GM12878 (cell line): ENCODE results near the gene CXorf58. TPM values are rescaled to one million over a fixed set of nuclear protein-coding genes. Genes with fewer than 3 reads are reported as not detected.

ENCODE experiments used
- CREM ChIP-seq: IDR thresholded peaks from 2 replicates; pipeline ENCODE4 v1.6.1; 2014; ENCODE audit warnings: antibody characterized with exemption, low read depth
- MTA3 ChIP-seq: IDR thresholded peaks from 2 replicates; pipeline ENCODE4 v1.6.1; 2012; ENCODE audit warnings: low read length, inconsistent platforms, borderline replicate concordance
- NBN ChIP-seq: fragments of 450-650 bp; IDR thresholded peaks from 2 replicates; pipeline ENCODE4 v1.6.1; 2016
- POLR2A ChIP-seq: IDR thresholded peaks from 2 replicates; pipeline ENCODE4 v1.6.1; 2011; ENCODE audit warnings: low read depth, mild to moderate bottlenecking, low read length
- SMAD5 ChIP-seq: IDR thresholded peaks from 2 replicates; pipeline ENCODE4 v1.6.1; 2016; ENCODE audit warnings: antibody characterized with exemption, low read depth
- STAT3 ChIP-seq: IDR thresholded peaks from 2 replicates; pipeline ENCODE4 v1.6.1; 2011; ENCODE audit warnings: low read depth, low read length, improper control_type of control experiment
- TCF3 ChIP-seq: IDR thresholded peaks from 2 replicates; pipeline ENCODE4 v1.6.1; 2012; ENCODE audit warnings: low read depth, mild to moderate bottlenecking, low read length, borderline replicate concordance; ENCODE audit not compliant: insufficient read depth
- ZSCAN29 ChIP-seq: fragments of 450-650 bp; IDR thresholded peaks from 2 replicates; pipeline ENCODE4 v1.6.1; 2017; ENCODE audit warnings: mild to moderate bottlenecking, moderate library complexity
- polyA plus RNA-seq, 11 experiments: library from polyadenylated mRNA; depleted of rRNA in 4 of 11; unstranded in 6 of 11; stranded (reverse) in 5 of 11; fragments of >200 nt; fragmentation: Nextera tagmentation in 4 of 11; fragmentation: Illumina TruSeq in 1 of 11; extraction: Ambion mirVana in 4 of 11; extraction: Trizol in 1 of 11; gene quantifications; 1 replicate in 1 of 11; 2 replicates in 10 of 11; pipeline versions ENCODE4 v1.2.1 to v1.2.3, GENCODE V29; 2011 to 2016; ENCODE audit warnings: inconsistent platforms in 2 of 11, missing spikeins in 2 of 11, low read depth in 1 of 11
- total RNA-seq, 4 experiments: library from RNA; depleted of rRNA in 3 of 4; stranded (reverse); fragments of >200 nt in 3 of 4; fragmentation: Illumina TruSeq in 1 of 4; extraction: Trizol in 1 of 4; gene quantifications; 2 replicates each; pipeline versions ENCODE4 v1.2.1 to v1.2.3, GENCODE V29; 2013 to 2021
- TF ChIP-seq, protein P1 (sequence below): IDR thresholded peaks from 2 replicates; pipeline ENCODE4 v1.6.1; 2012; ENCODE audit warnings: mild to moderate bottlenecking, low read depth, low read length
- TF ChIP-seq, protein P2 (sequence below): fragments of 450-650 bp; IDR thresholded peaks from 2 replicates; pipeline ENCODE4 v1.6.1; 2017; ENCODE audit warnings: antibody characterized with exemption, mild to moderate bottlenecking, moderate library complexity
- TF ChIP-seq, protein P3 (sequence below): fragments of 450-650 bp; IDR thresholded peaks from 2 replicates; pipeline ENCODE4 v1.6.1; 2017; ENCODE audit warnings: mild to moderate bottlenecking, low read depth, inconsistent platforms; ENCODE audit not compliant: poor library complexity, severe bottlenecking

Gene CXorf58
- total and polyA plus RNA-seq, 10 of the 15 experiments (the other 5 are each of a cell fraction or from before 2014, with no cell fraction given): 0.10 to 0.24 (median 0.13) TPM; not detected in 5

GRCh38 chrX:23978491-23978890 is 70.7 kb downstream of the CXorf58 start (continued):
- TF ChIP-seq, protein P1, sequence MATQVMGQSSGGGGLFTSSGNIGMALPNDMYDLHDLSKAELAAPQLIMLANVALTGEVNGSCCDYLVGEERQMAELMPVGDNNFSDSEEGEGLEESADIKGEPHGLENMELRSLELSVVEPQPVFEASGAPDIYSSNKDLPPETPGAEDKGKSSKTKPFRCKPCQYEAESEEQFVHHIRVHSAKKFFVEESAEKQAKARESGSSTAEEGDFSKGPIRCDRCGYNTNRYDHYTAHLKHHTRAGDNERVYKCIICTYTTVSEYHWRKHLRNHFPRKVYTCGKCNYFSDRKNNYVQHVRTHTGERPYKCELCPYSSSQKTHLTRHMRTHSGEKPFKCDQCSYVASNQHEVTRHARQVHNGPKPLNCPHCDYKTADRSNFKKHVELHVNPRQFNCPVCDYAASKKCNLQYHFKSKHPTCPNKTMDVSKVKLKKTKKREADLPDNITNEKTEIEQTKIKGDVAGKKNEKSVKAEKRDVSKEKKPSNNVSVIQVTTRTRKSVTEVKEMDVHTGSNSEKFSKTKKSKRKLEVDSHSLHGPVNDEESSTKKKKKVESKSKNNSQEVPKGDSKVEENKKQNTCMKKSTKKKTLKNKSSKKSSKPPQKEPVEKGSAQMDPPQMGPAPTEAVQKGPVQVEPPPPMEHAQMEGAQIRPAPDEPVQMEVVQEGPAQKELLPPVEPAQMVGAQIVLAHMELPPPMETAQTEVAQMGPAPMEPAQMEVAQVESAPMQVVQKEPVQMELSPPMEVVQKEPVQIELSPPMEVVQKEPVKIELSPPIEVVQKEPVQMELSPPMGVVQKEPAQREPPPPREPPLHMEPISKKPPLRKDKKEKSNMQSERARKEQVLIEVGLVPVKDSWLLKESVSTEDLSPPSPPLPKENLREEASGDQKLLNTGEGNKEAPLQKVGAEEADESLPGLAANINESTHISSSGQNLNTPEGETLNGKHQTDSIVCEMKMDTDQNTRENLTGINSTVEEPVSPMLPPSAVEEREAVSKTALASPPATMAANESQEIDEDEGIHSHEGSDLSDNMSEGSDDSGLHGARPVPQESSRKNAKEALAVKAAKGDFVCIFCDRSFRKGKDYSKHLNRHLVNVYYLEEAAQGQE: no peak
- TF ChIP-seq NBN (no peak), SMAD5 (no peak), CREM (no peak), MTA3 (no peak), POLR2A (no peak), STAT3 (no peak), TCF3 (no peak), ZSCAN29 (no peak)
- TF ChIP-seq, protein P2, sequence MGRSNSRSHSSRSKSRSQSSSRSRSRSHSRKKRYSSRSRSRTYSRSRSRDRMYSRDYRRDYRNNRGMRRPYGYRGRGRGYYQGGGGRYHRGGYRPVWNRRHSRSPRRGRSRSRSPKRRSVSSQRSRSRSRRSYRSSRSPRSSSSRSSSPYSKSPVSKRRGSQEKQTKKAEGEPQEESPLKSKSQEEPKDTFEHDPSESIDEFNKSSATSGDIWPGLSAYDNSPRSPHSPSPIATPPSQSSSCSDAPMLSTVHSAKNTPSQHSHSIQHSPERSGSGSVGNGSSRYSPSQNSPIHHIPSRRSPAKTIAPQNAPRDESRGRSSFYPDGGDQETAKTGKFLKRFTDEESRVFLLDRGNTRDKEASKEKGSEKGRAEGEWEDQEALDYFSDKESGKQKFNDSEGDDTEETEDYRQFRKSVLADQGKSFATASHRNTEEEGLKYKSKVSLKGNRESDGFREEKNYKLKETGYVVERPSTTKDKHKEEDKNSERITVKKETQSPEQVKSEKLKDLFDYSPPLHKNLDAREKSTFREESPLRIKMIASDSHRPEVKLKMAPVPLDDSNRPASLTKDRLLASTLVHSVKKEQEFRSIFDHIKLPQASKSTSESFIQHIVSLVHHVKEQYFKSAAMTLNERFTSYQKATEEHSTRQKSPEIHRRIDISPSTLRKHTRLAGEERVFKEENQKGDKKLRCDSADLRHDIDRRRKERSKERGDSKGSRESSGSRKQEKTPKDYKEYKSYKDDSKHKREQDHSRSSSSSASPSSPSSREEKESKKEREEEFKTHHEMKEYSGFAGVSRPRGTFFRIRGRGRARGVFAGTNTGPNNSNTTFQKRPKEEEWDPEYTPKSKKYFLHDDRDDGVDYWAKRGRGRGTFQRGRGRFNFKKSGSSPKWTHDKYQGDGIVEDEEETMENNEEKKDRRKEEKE: no peak
- TF ChIP-seq, protein P3, sequence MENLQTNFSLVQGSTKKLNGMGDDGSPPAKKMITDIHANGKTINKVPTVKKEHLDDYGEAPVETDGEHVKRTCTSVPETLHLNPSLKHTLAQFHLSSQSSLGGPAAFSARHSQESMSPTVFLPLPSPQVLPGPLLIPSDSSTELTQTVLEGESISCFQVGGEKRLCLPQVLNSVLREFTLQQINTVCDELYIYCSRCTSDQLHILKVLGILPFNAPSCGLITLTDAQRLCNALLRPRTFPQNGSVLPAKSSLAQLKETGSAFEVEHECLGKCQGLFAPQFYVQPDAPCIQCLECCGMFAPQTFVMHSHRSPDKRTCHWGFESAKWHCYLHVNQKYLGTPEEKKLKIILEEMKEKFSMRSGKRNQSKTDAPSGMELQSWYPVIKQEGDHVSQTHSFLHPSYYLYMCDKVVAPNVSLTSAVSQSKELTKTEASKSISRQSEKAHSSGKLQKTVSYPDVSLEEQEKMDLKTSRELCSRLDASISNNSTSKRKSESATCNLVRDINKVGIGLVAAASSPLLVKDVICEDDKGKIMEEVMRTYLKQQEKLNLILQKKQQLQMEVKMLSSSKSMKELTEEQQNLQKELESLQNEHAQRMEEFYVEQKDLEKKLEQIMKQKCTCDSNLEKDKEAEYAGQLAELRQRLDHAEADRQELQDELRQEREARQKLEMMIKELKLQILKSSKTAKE: no peak
